ENCODE results near the gene FGD4.

FGD4 gene

DNA sequence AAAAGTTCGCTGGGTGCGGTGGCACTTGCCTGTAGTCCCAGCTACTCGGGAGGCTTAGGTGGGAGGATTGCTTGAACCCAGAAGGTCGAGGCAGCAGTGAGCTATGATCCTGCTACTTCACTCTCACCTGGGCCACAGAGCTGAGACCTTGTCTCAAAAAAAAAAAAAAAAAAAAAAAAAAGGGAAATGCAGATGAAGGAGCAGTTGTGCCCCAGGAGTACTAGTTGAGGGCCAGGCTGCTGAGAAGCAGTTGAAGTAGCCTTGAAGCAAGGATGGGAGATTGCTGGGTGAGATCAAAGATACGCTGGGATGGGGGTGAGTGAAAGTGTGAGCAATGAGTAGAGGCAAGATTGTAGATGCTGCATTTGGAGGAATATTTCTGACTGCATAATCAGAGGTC, 186.3 kb downstream of the FGD4 start:
- TF ChIP-seq, protein P1, sequence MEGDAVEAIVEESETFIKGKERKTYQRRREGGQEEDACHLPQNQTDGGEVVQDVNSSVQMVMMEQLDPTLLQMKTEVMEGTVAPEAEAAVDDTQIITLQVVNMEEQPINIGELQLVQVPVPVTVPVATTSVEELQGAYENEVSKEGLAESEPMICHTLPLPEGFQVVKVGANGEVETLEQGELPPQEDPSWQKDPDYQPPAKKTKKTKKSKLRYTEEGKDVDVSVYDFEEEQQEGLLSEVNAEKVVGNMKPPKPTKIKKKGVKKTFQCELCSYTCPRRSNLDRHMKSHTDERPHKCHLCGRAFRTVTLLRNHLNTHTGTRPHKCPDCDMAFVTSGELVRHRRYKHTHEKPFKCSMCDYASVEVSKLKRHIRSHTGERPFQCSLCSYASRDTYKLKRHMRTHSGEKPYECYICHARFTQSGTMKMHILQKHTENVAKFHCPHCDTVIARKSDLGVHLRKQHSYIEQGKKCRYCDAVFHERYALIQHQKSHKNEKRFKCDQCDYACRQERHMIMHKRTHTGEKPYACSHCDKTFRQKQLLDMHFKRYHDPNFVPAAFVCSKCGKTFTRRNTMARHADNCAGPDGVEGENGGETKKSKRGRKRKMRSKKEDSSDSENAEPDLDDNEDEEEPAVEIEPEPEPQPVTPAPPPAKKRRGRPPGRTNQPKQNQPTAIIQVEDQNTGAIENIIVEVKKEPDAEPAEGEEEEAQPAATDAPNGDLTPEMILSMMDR (IDR thresholded peaks at IDR 0.05; ENCODE audit: extremely low read depth, missing control alignments): no peak
- DNase-seq (ENCODE audit: low spot score): no peak

GRCh38 chr12:32586390-32586789, 187.0 kb downstream of the FGD4 start:
- DNase-seq (ENCODE audit: low spot score): no peak
- TF ChIP-seq, protein P1 (IDR thresholded peaks at IDR 0.05; ENCODE audit: extremely low read depth, missing control alignments): no peak

DNA sequence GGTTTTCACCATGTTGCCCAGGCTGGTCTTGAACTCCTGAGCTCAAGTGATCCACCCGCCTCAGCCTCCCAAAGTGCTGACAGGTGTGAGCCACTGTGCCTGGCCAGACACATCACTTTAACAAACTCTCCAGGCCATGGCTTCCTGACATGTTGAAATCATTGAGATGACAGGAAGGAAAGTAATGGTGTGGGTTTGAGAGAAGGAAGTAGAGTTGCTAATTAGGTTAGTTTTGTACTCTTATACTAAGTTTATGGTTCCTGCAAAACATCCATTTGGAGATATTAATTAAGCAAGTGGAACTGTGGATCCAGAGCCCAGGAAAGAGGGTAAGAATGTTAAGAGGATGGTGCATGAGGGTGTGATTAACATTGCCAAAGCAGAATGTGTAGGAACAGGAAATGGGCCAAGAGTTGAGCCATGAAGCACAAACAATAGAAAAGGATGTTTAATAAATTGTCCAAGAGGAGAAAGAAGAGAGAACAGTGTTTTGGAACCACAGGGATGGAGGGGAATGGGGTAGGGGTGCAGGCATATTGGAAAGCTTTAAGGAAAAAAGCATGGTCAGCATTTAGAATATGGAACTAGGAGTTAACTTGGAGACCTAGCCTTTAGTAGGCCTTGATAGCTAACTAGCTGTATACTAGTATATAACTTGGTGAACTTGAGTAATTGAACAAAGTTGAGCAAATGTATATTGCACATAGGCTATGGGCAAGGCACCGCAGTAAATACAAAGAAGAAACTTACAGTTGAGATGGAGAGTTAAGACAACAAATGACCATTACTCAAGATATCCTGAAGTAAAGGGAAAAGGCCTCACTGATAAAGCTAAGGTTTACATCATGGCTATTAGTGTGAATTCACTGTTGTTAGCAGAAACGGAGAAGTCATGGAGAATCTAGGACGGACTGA, 188.5 kb downstream of the FGD4 start:
- DNase-seq (ENCODE audit: low spot score): no peak
- TF ChIP-seq, protein P1 (IDR thresholded peaks at IDR 0.05; ENCODE audit: extremely low read depth, missing control alignments): no peak

- TF ChIP-seq, protein P1 (IDR thresholded peaks at IDR 0.05; ENCODE audit: extremely low read depth, missing control alignments): no peak
- DNase-seq (ENCODE audit: low spot score): no peak
Observed at GRCh38 chr12:32588604-32589003, 189.2 kb downstream of the FGD4 start.

GRCh38 chr12:32589165-32589865, 190.0 kb downstream of the FGD4 start:
- TF ChIP-seq, protein P1 (IDR thresholded peaks at IDR 0.05; ENCODE audit: extremely low read depth, missing control alignments): no peak
- no peak for DNase-seq (ENCODE audit: low spot score)

- DNase-seq (ENCODE audit: low spot score): no peak
- TF ChIP-seq, protein P1 (IDR thresholded peaks at IDR 0.05; ENCODE audit: extremely low read depth, missing control alignments): no peak
Observed at GRCh38 chr12:32595251-32595650, 195.9 kb downstream of the FGD4 start.

DNA sequence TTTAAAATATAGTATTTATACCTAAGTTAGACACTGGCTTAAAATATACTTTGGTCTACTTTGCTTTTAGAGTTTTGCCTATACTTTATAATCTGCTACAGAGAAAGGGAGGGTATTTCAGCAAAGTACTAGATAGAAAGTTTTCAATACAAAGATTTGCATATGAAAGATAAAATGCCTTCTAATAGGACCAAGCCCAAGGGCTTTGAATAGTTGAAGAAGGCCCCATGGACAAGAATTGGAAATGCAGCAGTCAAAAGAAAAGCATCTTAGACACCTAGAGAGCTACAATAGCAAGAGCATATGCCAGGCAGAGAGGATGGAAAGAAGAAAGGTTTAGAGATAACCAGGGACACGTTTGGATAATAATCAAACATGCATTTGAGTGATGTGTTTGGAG, 196.7 kb downstream of the FGD4 start:
- no peak for DNase-seq (ENCODE audit: low spot score)
- TF ChIP-seq, protein P1 (IDR thresholded peaks at IDR 0.05; ENCODE audit: extremely low read depth, missing control alignments): no peak

Data from GM20000 (cell line).